DOHH2 (cell line): ENCODE data around the gene RAD23A.

Source experiments
- EZH2phosphoT487 ChIP-seq: fragments of 200-600 bp; sonication (generic); IDR thresholded peaks from 2 replicates; pipeline ENCODE4 v1.6.1; 2017; ENCODE audit warnings: borderline replicate concordance, mild to moderate bottlenecking, antibody characterized with exemption, low read length, moderate library complexity, mixed read lengths
- TF ChIP-seq, protein P1 (sequence below): fragments of 200-600 bp; sonication (generic); IDR thresholded peaks from one replicate; pipeline ENCODE4 v1.5.1; 2014; ENCODE audit warnings: antibody characterized with exemption, mild to moderate bottlenecking, low read depth, low read length; ENCODE audit not compliant: poor library complexity, severe bottlenecking

DNA sequence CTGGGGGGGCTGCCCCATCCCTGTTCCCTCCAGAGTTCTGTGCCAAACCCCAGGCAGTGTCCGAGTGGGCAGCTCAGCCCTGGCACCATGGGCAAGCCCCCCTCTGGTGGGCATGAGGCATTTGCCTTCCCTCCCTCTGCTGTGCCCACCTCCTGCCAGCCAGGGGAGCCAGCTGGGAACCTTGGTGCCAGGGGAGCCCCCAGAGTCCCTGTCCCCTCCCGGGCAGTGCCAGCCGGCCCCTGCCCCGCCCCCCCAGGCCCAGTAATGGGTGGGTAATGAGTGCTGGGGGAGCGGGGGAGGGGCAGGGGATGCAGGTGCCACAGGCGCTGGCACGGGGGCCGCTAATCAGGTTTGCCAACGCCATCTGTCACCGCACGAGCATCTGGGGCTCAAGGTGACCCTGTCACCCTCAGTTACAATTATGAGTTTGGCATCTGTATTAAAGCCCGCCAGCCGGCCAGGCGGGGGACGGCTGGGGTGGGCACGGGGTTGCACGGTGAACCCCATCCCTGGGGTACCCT lies 29.6 kb downstream of the RAD23A start:
- TF ChIP-seq, protein P1, sequence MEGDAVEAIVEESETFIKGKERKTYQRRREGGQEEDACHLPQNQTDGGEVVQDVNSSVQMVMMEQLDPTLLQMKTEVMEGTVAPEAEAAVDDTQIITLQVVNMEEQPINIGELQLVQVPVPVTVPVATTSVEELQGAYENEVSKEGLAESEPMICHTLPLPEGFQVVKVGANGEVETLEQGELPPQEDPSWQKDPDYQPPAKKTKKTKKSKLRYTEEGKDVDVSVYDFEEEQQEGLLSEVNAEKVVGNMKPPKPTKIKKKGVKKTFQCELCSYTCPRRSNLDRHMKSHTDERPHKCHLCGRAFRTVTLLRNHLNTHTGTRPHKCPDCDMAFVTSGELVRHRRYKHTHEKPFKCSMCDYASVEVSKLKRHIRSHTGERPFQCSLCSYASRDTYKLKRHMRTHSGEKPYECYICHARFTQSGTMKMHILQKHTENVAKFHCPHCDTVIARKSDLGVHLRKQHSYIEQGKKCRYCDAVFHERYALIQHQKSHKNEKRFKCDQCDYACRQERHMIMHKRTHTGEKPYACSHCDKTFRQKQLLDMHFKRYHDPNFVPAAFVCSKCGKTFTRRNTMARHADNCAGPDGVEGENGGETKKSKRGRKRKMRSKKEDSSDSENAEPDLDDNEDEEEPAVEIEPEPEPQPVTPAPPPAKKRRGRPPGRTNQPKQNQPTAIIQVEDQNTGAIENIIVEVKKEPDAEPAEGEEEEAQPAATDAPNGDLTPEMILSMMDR, result no peak
- no peak for TF ChIP-seq EZH2phosphoT487
